Measurements from ENCODE around the gene KRTAP2-2. TPM values are rescaled to one million over a fixed set of nuclear protein-coding genes. Genes with fewer than 3 reads are reported as not detected.

The KRTAP2-2 gene
- total and polyA plus RNA-seq, 2 of the 8 experiments (the other 6 are each of a cell fraction or from before 2014, with no cell fraction given), result not detected

DNA sequence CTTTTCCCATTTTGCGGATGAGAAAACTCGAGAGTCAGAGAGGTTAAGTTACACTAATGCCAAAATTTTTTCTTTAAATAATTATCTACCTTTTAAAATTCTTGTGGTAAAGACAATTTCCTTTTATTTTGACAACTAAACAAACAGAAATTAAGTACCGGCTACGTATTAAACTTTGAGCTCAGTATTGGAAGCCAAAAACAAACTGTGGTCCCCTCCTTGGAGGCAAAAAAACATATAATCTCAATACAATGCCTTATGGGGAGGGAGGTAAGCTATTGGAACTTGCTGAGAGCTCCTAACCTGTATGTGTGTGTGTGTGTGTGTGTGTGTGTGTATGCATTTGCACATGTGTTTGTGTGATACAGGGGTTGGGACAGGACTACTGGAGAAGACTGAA lies 8.4 kb upstream of the KRTAP2-2 start (continued):
- TF ChIP-seq, protein P1, sequence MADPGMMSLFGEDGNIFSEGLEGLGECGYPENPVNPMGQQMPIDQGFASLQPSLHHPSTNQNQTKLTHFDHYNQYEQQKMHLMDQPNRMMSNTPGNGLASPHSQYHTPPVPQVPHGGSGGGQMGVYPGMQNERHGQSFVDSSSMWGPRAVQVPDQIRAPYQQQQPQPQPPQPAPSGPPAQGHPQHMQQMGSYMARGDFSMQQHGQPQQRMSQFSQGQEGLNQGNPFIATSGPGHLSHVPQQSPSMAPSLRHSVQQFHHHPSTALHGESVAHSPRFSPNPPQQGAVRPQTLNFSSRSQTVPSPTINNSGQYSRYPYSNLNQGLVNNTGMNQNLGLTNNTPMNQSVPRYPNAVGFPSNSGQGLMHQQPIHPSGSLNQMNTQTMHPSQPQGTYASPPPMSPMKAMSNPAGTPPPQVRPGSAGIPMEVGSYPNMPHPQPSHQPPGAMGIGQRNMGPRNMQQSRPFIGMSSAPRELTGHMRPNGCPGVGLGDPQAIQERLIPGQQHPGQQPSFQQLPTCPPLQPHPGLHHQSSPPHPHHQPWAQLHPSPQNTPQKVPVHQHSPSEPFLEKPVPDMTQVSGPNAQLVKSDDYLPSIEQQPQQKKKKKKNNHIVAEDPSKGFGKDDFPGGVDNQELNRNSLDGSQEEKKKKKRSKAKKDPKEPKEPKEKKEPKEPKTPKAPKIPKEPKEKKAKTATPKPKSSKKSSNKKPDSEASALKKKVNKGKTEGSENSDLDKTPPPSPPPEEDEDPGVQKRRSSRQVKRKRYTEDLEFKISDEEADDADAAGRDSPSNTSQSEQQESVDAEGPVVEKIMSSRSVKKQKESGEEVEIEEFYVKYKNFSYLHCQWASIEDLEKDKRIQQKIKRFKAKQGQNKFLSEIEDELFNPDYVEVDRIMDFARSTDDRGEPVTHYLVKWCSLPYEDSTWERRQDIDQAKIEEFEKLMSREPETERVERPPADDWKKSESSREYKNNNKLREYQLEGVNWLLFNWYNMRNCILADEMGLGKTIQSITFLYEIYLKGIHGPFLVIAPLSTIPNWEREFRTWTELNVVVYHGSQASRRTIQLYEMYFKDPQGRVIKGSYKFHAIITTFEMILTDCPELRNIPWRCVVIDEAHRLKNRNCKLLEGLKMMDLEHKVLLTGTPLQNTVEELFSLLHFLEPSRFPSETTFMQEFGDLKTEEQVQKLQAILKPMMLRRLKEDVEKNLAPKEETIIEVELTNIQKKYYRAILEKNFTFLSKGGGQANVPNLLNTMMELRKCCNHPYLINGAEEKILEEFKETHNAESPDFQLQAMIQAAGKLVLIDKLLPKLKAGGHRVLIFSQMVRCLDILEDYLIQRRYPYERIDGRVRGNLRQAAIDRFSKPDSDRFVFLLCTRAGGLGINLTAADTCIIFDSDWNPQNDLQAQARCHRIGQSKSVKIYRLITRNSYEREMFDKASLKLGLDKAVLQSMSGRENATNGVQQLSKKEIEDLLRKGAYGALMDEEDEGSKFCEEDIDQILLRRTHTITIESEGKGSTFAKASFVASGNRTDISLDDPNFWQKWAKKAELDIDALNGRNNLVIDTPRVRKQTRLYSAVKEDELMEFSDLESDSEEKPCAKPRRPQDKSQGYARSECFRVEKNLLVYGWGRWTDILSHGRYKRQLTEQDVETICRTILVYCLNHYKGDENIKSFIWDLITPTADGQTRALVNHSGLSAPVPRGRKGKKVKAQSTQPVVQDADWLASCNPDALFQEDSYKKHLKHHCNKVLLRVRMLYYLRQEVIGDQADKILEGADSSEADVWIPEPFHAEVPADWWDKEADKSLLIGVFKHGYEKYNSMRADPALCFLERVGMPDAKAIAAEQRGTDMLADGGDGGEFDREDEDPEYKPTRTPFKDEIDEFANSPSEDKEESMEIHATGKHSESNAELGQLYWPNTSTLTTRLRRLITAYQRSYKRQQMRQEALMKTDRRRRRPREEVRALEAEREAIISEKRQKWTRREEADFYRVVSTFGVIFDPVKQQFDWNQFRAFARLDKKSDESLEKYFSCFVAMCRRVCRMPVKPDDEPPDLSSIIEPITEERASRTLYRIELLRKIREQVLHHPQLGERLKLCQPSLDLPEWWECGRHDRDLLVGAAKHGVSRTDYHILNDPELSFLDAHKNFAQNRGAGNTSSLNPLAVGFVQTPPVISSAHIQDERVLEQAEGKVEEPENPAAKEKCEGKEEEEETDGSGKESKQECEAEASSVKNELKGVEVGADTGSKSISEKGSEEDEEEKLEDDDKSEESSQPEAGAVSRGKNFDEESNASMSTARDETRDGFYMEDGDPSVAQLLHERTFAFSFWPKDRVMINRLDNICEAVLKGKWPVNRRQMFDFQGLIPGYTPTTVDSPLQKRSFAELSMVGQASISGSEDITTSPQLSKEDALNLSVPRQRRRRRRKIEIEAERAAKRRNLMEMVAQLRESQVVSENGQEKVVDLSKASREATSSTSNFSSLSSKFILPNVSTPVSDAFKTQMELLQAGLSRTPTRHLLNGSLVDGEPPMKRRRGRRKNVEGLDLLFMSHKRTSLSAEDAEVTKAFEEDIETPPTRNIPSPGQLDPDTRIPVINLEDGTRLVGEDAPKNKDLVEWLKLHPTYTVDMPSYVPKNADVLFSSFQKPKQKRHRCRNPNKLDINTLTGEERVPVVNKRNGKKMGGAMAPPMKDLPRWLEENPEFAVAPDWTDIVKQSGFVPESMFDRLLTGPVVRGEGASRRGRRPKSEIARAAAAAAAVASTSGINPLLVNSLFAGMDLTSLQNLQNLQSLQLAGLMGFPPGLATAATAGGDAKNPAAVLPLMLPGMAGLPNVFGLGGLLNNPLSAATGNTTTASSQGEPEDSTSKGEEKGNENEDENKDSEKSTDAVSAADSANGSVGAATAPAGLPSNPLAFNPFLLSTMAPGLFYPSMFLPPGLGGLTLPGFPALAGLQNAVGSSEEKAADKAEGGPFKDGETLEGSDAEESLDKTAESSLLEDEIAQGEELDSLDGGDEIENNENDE (IDR thresholded peaks at IDR 0.05; ENCODE audit: insufficient replicate concordance, low read length), result no peak
- TF ChIP-seq TAF1 (IDR thresholded peaks at IDR 0.05; ENCODE audit: low read depth, low read length) (no peak), GTF2F1 (IDR thresholded peaks at IDR 0.05; ENCODE audit: borderline replicate concordance, low read depth, low read length) (no peak), SP4 (IDR thresholded peaks at IDR 0.05; ENCODE audit: low read length) (no peak), SIRT6 (IDR thresholded peaks at IDR 0.05; ENCODE audit: low read length) (no peak), JUN (IDR thresholded peaks at IDR 0.05; ENCODE audit: low read depth, low read length) (no peak), EZH2 (IDR thresholded peaks at IDR 0.05; ENCODE audit: low read depth, low read length, severe bottlenecking) (no peak), POLR2A (IDR thresholded peaks at IDR 0.05; ENCODE audit: control extremely low read depth in 1 of 2, low read depth in 2 of 2, low read length in 2 of 2) (no peak), RFX5 (IDR thresholded peaks at IDR 0.05; ENCODE audit: borderline replicate concordance, low read depth, low read length) (no peak), CHD2 (IDR thresholded peaks at IDR 0.05; ENCODE audit: low read length) (no peak), SAP30 (IDR thresholded peaks at IDR 0.05; ENCODE audit: insufficient read depth, insufficient replicate concordance, low read length) (no peak), RAD21 (IDR thresholded peaks at IDR 0.05 in 1 of 2, conservative IDR thresholded peaks at IDR 0.05 in 1 of 2; ENCODE audit: low read depth in 2 of 2, low read length in 2 of 2) (no peak), KDM4A (IDR thresholded peaks at IDR 0.05; ENCODE audit: low read depth, low read length, severe bottlenecking) (no peak)

Measured in H1 (cell line).